Measurements from ENCODE around the gene GAB3.

Gene GAB3

GRCh38 chrX:154750301-154751202, at the start of gene GAB3:
Gene GAB3, minus strand, starts transcription at chrX:154751077. Its CDS starts 52 bp downstream, at chrX:154751025.
- DNase-seq (ENCODE audit: low spot score), result no peak

GRCh38 chrX:154799556-154800348, 48.9 kb upstream of the GAB3 start:
- no peak for DNase-seq (ENCODE audit: low spot score)

- no peak for DNase-seq (ENCODE audit: low spot score)
Measured at GRCh38 chrX:154797006-154797405, 46.1 kb upstream of the GAB3 start.

GRCh38 chrX:154795016-154795415, 44.1 kb upstream of the GAB3 start:
- no peak for DNase-seq (ENCODE audit: low spot score)

- DNase-seq (ENCODE audit: low spot score), result no peak
Measured at GRCh38 chrX:154793084-154793795, 42.4 kb upstream of the GAB3 start.

GRCh38 chrX:154791939-154792338, 41.1 kb upstream of the GAB3 start:
- DNase-seq (ENCODE audit: low spot score), result no peak

GRCh38 chrX:154791467-154791866, 40.6 kb upstream of the GAB3 start:
- no peak for DNase-seq (ENCODE audit: low spot score)

GRCh38 chrX:154785716-154786115, 34.8 kb upstream of the GAB3 start:
- DNase-seq (ENCODE audit: low spot score), result no peak

GRCh38 chrX:154784149-154784995, 33.5 kb upstream of the GAB3 start:
- DNase-seq (ENCODE audit: low spot score), result no peak

- no peak for DNase-seq (ENCODE audit: low spot score)
Measured at GRCh38 chrX:154780968-154781367, 30.1 kb upstream of the GAB3 start.

GRCh38 chrX:154779261-154779660, 28.4 kb upstream of the GAB3 start:
- DNase-seq (ENCODE audit: low spot score), result no peak

GRCh38 chrX:154776753-154777152, 25.9 kb upstream of the GAB3 start:
- no peak for DNase-seq (ENCODE audit: low spot score)

GRCh38 chrX:154775419-154776349, 24.8 kb upstream of the GAB3 start:
- DNase-seq (ENCODE audit: low spot score), result no peak

GRCh38 chrX:154774622-154775021, 23.7 kb upstream of the GAB3 start:
- DNase-seq (ENCODE audit: low spot score), result no peak

GRCh38 chrX:154762537-154763296, 11.8 kb upstream of the GAB3 start, which contains the start of gene DKC1:
Gene DKC1, plus strand, starts transcription at chrX:154762864. Its CDS starts 102 bp downstream, at chrX:154762966.
- peak; percentile 75 for DNase-seq (ENCODE audit: low spot score)

GRCh38 chrX:154761977-154762536, 11.2 kb upstream of the GAB3 start:
- no peak for DNase-seq (ENCODE audit: low spot score)

GRCh38 chrX:154758696-154759095, 7.8 kb upstream of the GAB3 start:
- DNase-seq (ENCODE audit: low spot score), result no peak

- no peak for DNase-seq (ENCODE audit: low spot score)
Measured at GRCh38 chrX:154751669-154752271, 893 bp upstream of the GAB3 start.

GRCh38 chrX:154751203-154751668, 359 bp upstream of the GAB3 start:
- DNase-seq (ENCODE audit: low spot score), result no peak

Measured in HuH-7.5 (cell line).